ENCODE data around the gene TRIO. TPM values are rescaled to one million over a fixed set of nuclear protein-coding genes. Genes with fewer than 3 reads are reported as not detected.

TRIO gene
- total and polyA plus RNA-seq, 2 experiments from 2014 or later = 18.5 to 78.2 TPM

GRCh38 chr5:14190194-14191164, 47.3 kb downstream of the TRIO start:
- H3K9me2 ChIP-seq (replicated peaks; ENCODE audit: insufficient read depth) = no peaks in the 10 kb centered on the region
- no peaks in the 10 kb centered on the region for H3K36me3 ChIP-seq (replicated peaks; ENCODE audit: insufficient read depth, low read depth)
- H2AFZ ChIP-seq = no peak overlapping the region
- H3K27ac ChIP-seq = peak overlapping the region; percentile 77
- DNase-seq (ENCODE audit: low spot score) = peak; percentile 69
- no peak overlapping the region for H3K4me3 ChIP-seq
- peaks cover 93% of the 10 kb centered on the region for H3K79me2 ChIP-seq
- H4K20me1 ChIP-seq (ENCODE audit: insufficient read depth, poor library complexity, severe bottlenecking) = peaks cover 45% of the 10 kb centered on the region
- H3K4me1 ChIP-seq (ENCODE audit: insufficient read depth) = peaks cover 11% of the 10 kb centered on the region
- WGBS (ENCODE audit: low lambda C conversion rate, missing lambda C conversion rate) = 55% methylated on average over 13 of the region's 13 CpGs
- no peaks in the 10 kb centered on the region for H3K27me3 ChIP-seq
- no peak for TF ChIP-seq EZH2 (IDR thresholded peaks at IDR 0.05; ENCODE audit: borderline replicate concordance)
- TF ChIP-seq EZH2phosphoT487 (IDR thresholded peaks at IDR 0.05; ENCODE audit: low read depth, severe bottlenecking, unreplicated experiment) = no peak
- TF ChIP-seq CTCF (IDR thresholded peaks at IDR 0.05; ENCODE audit: poor library complexity) = no peak
- no peaks in the 10 kb centered on the region for H3K9me3 ChIP-seq (ENCODE audit: low read depth)
- peak overlapping the region; percentile 57 for H3K4me2 ChIP-seq

GRCh38 chr5:14191325-14191724, 48.2 kb downstream of the TRIO start:
- Histone ChIP-seq H3K4me2 (peak overlapping the region; percentile 57), H3K27ac (peak overlapping the region; percentile 61)
- no peak for DNase-seq (ENCODE audit: low spot score)

GRCh38 chr5:14193496-14193895, 50.4 kb downstream of the TRIO start:
- no peak overlapping the region for H3K4me2 ChIP-seq
- TF ChIP-seq EZH2phosphoT487 (IDR thresholded peaks at IDR 0.05; ENCODE audit: low read depth, severe bottlenecking, unreplicated experiment) (no peak), EZH2 (IDR thresholded peaks at IDR 0.05; ENCODE audit: borderline replicate concordance) (no peak), CTCF (IDR thresholded peaks at IDR 0.05; ENCODE audit: poor library complexity) (no peak)
- H3K79me2 ChIP-seq = peaks cover 93% of the 10 kb centered on the region
- no peak for DNase-seq (ENCODE audit: low spot score)
- no peaks in the 10 kb centered on the region for H3K27me3 ChIP-seq
- H4K20me1 ChIP-seq (ENCODE audit: insufficient read depth, poor library complexity, severe bottlenecking) = peaks cover 42% of the 10 kb centered on the region
- H3K4me1 ChIP-seq (ENCODE audit: insufficient read depth) = peaks cover 11% of the 10 kb centered on the region
- no peaks in the 10 kb centered on the region for H3K36me3 ChIP-seq (replicated peaks; ENCODE audit: insufficient read depth, low read depth)
- H3K9me3 ChIP-seq (ENCODE audit: low read depth) = no peaks in the 10 kb centered on the region
- 76% methylated on average over 4 of the region's 4 CpGs for WGBS (ENCODE audit: low lambda C conversion rate, missing lambda C conversion rate)
- no peak overlapping the region for H2AFZ ChIP-seq
- H3K9me2 ChIP-seq (replicated peaks; ENCODE audit: insufficient read depth) = no peaks in the 10 kb centered on the region
- no peak overlapping the region for H3K27ac ChIP-seq
- H3K4me3 ChIP-seq = no peak overlapping the region

More at GRCh38 chr5:14191325-14191724, 48.2 kb downstream of the TRIO start:
- H3K27me3 ChIP-seq = no peaks in the 10 kb centered on the region
- peaks cover 52% of the 10 kb centered on the region for H4K20me1 ChIP-seq (ENCODE audit: insufficient read depth, poor library complexity, severe bottlenecking)
- WGBS (ENCODE audit: low lambda C conversion rate, missing lambda C conversion rate) = 80% methylated on average over 3 of the region's 3 CpGs
- peaks cover 11% of the 10 kb centered on the region for H3K4me1 ChIP-seq (ENCODE audit: insufficient read depth)
- H3K79me2 ChIP-seq = peaks cover 93% of the 10 kb centered on the region
- H3K4me3 ChIP-seq = no peak overlapping the region
- no peaks in the 10 kb centered on the region for H3K9me3 ChIP-seq (ENCODE audit: low read depth)
- no peaks in the 10 kb centered on the region for H3K9me2 ChIP-seq (replicated peaks; ENCODE audit: insufficient read depth)
- H2AFZ ChIP-seq = no peak overlapping the region
- no peak for TF ChIP-seq EZH2 (IDR thresholded peaks at IDR 0.05; ENCODE audit: borderline replicate concordance)
- TF ChIP-seq CTCF (IDR thresholded peaks at IDR 0.05; ENCODE audit: poor library complexity) = no peak
- no peak for TF ChIP-seq EZH2phosphoT487 (IDR thresholded peaks at IDR 0.05; ENCODE audit: low read depth, severe bottlenecking, unreplicated experiment)
- no peaks in the 10 kb centered on the region for H3K36me3 ChIP-seq (replicated peaks; ENCODE audit: insufficient read depth, low read depth)
